ENCODE results near the gene MYOM3.
"Not testable (repeated sequence)": the region's sequence is repeated elsewhere in the genome, so short reads cannot be mapped to it uniquely, and the experiment has no call there.

MYOM3 gene

GRCh38 chr1:24071941-24072340 lies 40.0 kb downstream of the MYOM3 start:
- no peak for DNase-seq (ENCODE audit: low read depth)

GRCh38 chr1:24070821-24071393 lies 41.0 kb downstream of the MYOM3 start:
- peak; percentile 61 for DNase-seq (ENCODE audit: low read depth)

- DNase-seq (ENCODE audit: low read depth): no peak
Observed at GRCh38 chr1:24069817-24070216, 42.1 kb downstream of the MYOM3 start.

GRCh38 chr1:24067978-24068377 lies 44.0 kb downstream of the MYOM3 start:
- no peak for DNase-seq (ENCODE audit: low read depth)

- no peak for DNase-seq (ENCODE audit: low read depth)
Observed at GRCh38 chr1:24065304-24065703, 46.6 kb downstream of the MYOM3 start.

- DNase-seq (ENCODE audit: low read depth): no peak
Observed at GRCh38 chr1:24062221-24062620, 49.7 kb downstream of the MYOM3 start.

GRCh38 chr1:24060482-24060881 lies 51.5 kb downstream of the MYOM3 start:
- no peak for DNase-seq (ENCODE audit: low read depth)

- DNase-seq (ENCODE audit: low read depth): no peak
Observed at GRCh38 chr1:24058671-24059455, 53.1 kb downstream of the MYOM3 start.

GRCh38 chr1:24057171-24057570 lies 54.8 kb downstream of the MYOM3 start:
- DNase-seq (ENCODE audit: low read depth): no peak

- DNase-seq (ENCODE audit: low read depth): no peak
Observed at GRCh38 chr1:24055681-24056080, 56.3 kb downstream of the MYOM3 start.

GRCh38 chr1:24052220-24052619 lies 59.7 kb downstream of the MYOM3 start:
- no peak for DNase-seq (ENCODE audit: low read depth)

- DNase-seq (ENCODE audit: low read depth): no peak
Observed at GRCh38 chr1:24051206-24051945, 60.6 kb downstream of the MYOM3 start.

- no peak for DNase-seq (ENCODE audit: low read depth)
Observed at GRCh38 chr1:24049733-24050132, 62.2 kb downstream of the MYOM3 start.

- DNase-seq (ENCODE audit: low read depth): not testable (repeated sequence)
Observed at GRCh38 chr1:24048894-24049293, 63.0 kb downstream of the MYOM3 start.

- DNase-seq (ENCODE audit: low read depth): no peak
Observed at GRCh38 chr1:24048205-24048869, 63.6 kb downstream of the MYOM3 start.

GRCh38 chr1:24047110-24047477 lies 64.8 kb downstream of the MYOM3 start:
- no peak for DNase-seq (ENCODE audit: low read depth)

- no peak for DNase-seq (ENCODE audit: low read depth)
Observed at GRCh38 chr1:24045771-24046170, 66.2 kb downstream of the MYOM3 start.

GRCh38 chr1:24044672-24045071 lies 67.3 kb downstream of the MYOM3 start:
- DNase-seq (ENCODE audit: low read depth): not testable (repeated sequence)

GRCh38 chr1:24043345-24044032 lies 68.4 kb downstream of the MYOM3 start:
- no peak for DNase-seq (ENCODE audit: low read depth)

- DNase-seq (ENCODE audit: low read depth): no peak
Observed at GRCh38 chr1:24042315-24042714, 69.6 kb downstream of the MYOM3 start.

GRCh38 chr1:24036088-24036487 lies 75.8 kb downstream of the MYOM3 start:
- DNase-seq (ENCODE audit: low read depth): no peak

GRCh38 chr1:24032981-24033380 lies 79.0 kb downstream of the MYOM3 start:
- DNase-seq (ENCODE audit: low read depth): no peak

Data from activated T-cell treated with anti-CD3 and anti-CD28 coated beads for 1 hour (primary cell).